H9 (cell line): ENCODE measurements around the gene SYNGAP1. TPM values are rescaled to one million over a fixed set of nuclear protein-coding genes. Genes with fewer than 3 reads are reported as not detected.

Source experiments
- DNase-seq: peaks from one replicate; pipeline ENCODE4 v3.0.0-alpha.2; 2017
- H2AFZ ChIP-seq: one replicate; pipeline ENCODE4 v1.6.1; 2013; ENCODE audit warnings: mild to moderate bottlenecking, low read length, control low read depth, moderate library complexity
- H2AK5ac ChIP-seq: 2 replicates; pipeline ENCODE4 v1.6.1; 2013; ENCODE audit warnings: low read length, control low read depth, mixed read lengths; ENCODE audit not compliant: insufficient read length
- H2BK120ac ChIP-seq: one replicate; pipeline ENCODE4 v1.6.1; 2013; ENCODE audit warnings: low read depth, mild to moderate bottlenecking, low read length, control low read depth, inconsistent platforms; ENCODE audit not compliant: poor library complexity, severe bottlenecking
- H2BK12ac ChIP-seq: 2 replicates; pipeline ENCODE4 v1.6.1; 2013; ENCODE audit warnings: low read length, control low read depth, mixed read lengths, low read depth; ENCODE audit not compliant: insufficient read length
- H2BK15ac ChIP-seq: 2 replicates; pipeline ENCODE4 v1.6.1; 2013; ENCODE audit warnings: low read depth, low read length, control low read depth
- H2BK20ac ChIP-seq: one replicate; pipeline ENCODE4 v1.6.1; 2013; ENCODE audit warnings: low read depth, mild to moderate bottlenecking, low read length, control low read depth, inconsistent platforms; ENCODE audit not compliant: poor library complexity, severe bottlenecking
- H2BK5ac ChIP-seq: 2 replicates; pipeline ENCODE4 v1.6.1; 2013; ENCODE audit warnings: low read length, control low read depth, mixed read lengths; ENCODE audit not compliant: insufficient read length
- H3K14ac ChIP-seq: 2 replicates; pipeline ENCODE4 v1.6.1; 2013; ENCODE audit warnings: low read length, control low read depth; ENCODE audit not compliant: insufficient read depth
- H3K18ac ChIP-seq: 2 replicates; pipeline ENCODE4 v1.6.1; 2013; ENCODE audit warnings: low read depth, mild to moderate bottlenecking, mixed read lengths, low read length, control low read depth; ENCODE audit not compliant: insufficient read length
- H3K23ac ChIP-seq: 2 replicates; pipeline ENCODE4 v1.6.1; 2013; ENCODE audit warnings: low read length, control low read depth, mixed read lengths, low read depth; ENCODE audit not compliant: insufficient read length
- H3K23me2 ChIP-seq: 2 replicates; pipeline ENCODE4 v1.6.1; 2013; ENCODE audit warnings: low read depth, mild to moderate bottlenecking, mixed read lengths, low read length, control low read depth; ENCODE audit not compliant: insufficient read length, poor library complexity, severe bottlenecking
- H3K27ac ChIP-seq: 2 replicates; pipeline ENCODE4 v1.5.1; 2013; ENCODE audit warnings: low read length, control low read depth, mixed read lengths, low read depth; ENCODE audit not compliant: insufficient read length
- H3K27me3 ChIP-seq: 2 replicates; pipeline ENCODE4 v1.6.1; 2013; ENCODE audit warnings: low read length, control low read depth, inconsistent platforms; ENCODE audit not compliant: insufficient read depth
- H3K4ac ChIP-seq: 2 replicates; pipeline ENCODE4 v1.6.1; 2013; ENCODE audit warnings: low read depth, mild to moderate bottlenecking, control low read depth, inconsistent platforms, low read length, moderate library complexity
- H3K4me1 ChIP-seq: 2 replicates; pipeline ENCODE4 v1.6.1; 2013; ENCODE audit warnings: low read length, control low read depth, inconsistent platforms; ENCODE audit not compliant: insufficient read depth
- H3K4me2 ChIP-seq: 2 replicates; pipeline ENCODE4 v1.6.1; 2013; ENCODE audit warnings: low read length, control low read depth, mixed read lengths; ENCODE audit not compliant: insufficient read length, insufficient read depth
- H3K56ac ChIP-seq: 2 replicates; pipeline ENCODE4 v1.6.1; 2013; ENCODE audit warnings: low read depth, mild to moderate bottlenecking, mixed read lengths, low read length, control low read depth; ENCODE audit not compliant: insufficient read length
- H3K79me1 ChIP-seq: 2 replicates; pipeline ENCODE4 v1.6.1; 2013; ENCODE audit warnings: low read depth, mild to moderate bottlenecking, moderate library complexity, low read length, control low read depth, inconsistent platforms; ENCODE audit not compliant: insufficient read depth, poor library complexity, severe bottlenecking
- H3K79me2 ChIP-seq: 2 replicates; pipeline ENCODE4 v1.6.1; 2013; ENCODE audit warnings: low read length, control low read depth, inconsistent platforms; ENCODE audit not compliant: insufficient read depth
- H3K9ac ChIP-seq: 2 replicates; pipeline ENCODE4 v1.6.1; 2013; ENCODE audit warnings: low read length, control low read depth, mixed read lengths; ENCODE audit not compliant: insufficient read length; ENCODE audit errors: extremely low read depth
- H3K9me3 ChIP-seq: one replicate; pipeline ENCODE4 v1.6.1; 2013; ENCODE audit warnings: low read depth, low read length, inconsistent platforms; ENCODE audit not compliant: control insufficient read depth
- H3T11ph ChIP-seq: one replicate; pipeline ENCODE4 v1.6.1; 2013; ENCODE audit warnings: mild to moderate bottlenecking, low read length, control low read depth, inconsistent platforms
- H4K20me1 ChIP-seq: one replicate; pipeline ENCODE4 v1.6.1; 2013; ENCODE audit not compliant: control insufficient read depth, insufficient read length, insufficient read depth
- H4K5ac ChIP-seq: 2 replicates; pipeline ENCODE4 v1.6.1; 2013; ENCODE audit warnings: low read depth, mild to moderate bottlenecking, mixed read lengths, low read length, control low read depth; ENCODE audit not compliant: insufficient read length
- H4K8ac ChIP-seq: replicated peaks from 2 replicates; pipeline ENCODE4 v1.6.1; 2013; ENCODE audit warnings: low read length, control low read depth, mixed read lengths, low read depth; ENCODE audit not compliant: insufficient read length
- H4K91ac ChIP-seq: 2 replicates; pipeline ENCODE4 v1.6.1; 2013; ENCODE audit warnings: low read depth, mild to moderate bottlenecking, moderate library complexity, mixed read lengths, low read length, control low read depth; ENCODE audit not compliant: insufficient read length
- H3K27ac Mint-ChIP-seq, 3 experiments: 2 replicates in 2 of 3; 3 replicates in 1 of 3; pipeline ENCODE4 v1.8.0; 2020 to 2021; ENCODE audit warnings: mixed read lengths in 3 of 3, mild to moderate bottlenecking in 1 of 3, moderate library complexity in 1 of 3
- H3K27me3 Mint-ChIP-seq: 2 replicates; pipeline ENCODE4 v1.8.0; 2021; ENCODE audit warnings: low read depth, mild to moderate bottlenecking, moderate library complexity, mixed read lengths
- H3K36me3 Mint-ChIP-seq, 3 experiments: 2 replicates in 2 of 3; 3 replicates in 1 of 3; pipeline ENCODE4 v1.8.0; 2020 to 2021; ENCODE audit warnings: low read depth in 3 of 3, mixed read lengths in 3 of 3; ENCODE audit not compliant: insufficient read depth in 1 of 3
- H3K4me1 Mint-ChIP-seq, 2 experiments: 2 replicates each; pipeline ENCODE4 v1.8.0; 2020; ENCODE audit warnings: mixed read lengths in 2 of 2
- H3K4me3 Mint-ChIP-seq, 2 experiments: 2 replicates in 1 of 2; 3 replicates in 1 of 2; pipeline ENCODE4 v1.8.0; 2020 to 2021; ENCODE audit warnings: mild to moderate bottlenecking in 2 of 2, mixed read lengths in 2 of 2, moderate library complexity in 1 of 2
- H3K9me3 Mint-ChIP-seq, 2 experiments: 2 replicates in 1 of 2; 3 replicates in 1 of 2; pipeline ENCODE4 v1.8.0; 2020; ENCODE audit warnings: mild to moderate bottlenecking in 2 of 2, mixed read lengths in 2 of 2, moderate library complexity in 1 of 2
- CTCF ChIP-seq: fragments of 200-600 bp; sonication (generic); conservative IDR thresholded peaks from 3 replicates; pipeline ENCODE4 v1.8.0; 2021; ENCODE audit warnings: antibody characterized with exemption, mild to moderate bottlenecking
- WGBS: extraction: QIAGEN DNeasy Blood & Tissue Kit; methylation state at CpG from one replicate; pipeline ENCODE4 v1.1.7; 2013; ENCODE audit warnings: missing lambda C conversion rate, low lambda C conversion rate, mixed read lengths; ENCODE audit not compliant: insufficient read length; ENCODE audit errors: extremely low coverage; 5-methylcytosine and 5-hydroxymethylcytosine counted together
- total RNA-seq: library from RNA; stranded (reverse); gene quantifications from 2 replicates; pipeline ENCODE4 v1.2.1, GENCODE V29; 2021

SYNGAP1 gene
- total RNA-seq, 1 experiment from 2014 or later, result 121 TPM

DNA sequence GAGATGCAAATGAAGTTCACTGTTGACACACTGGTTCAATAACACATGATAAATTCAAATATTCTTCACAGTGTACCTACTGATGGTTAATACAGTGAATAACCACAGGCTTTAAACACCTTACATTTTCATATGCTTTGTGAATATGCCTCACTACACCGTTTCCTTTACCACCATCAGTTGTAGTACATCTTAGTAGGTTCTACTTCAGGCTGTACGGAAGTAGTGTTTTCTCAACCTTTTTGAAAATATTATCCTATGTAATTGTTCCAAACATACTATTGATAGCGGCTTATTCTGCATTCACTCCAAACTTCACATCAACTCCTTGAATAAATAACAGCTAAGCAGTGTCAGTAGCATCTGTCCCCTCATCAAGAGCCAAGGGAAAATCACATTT lies 49.8 kb downstream of the SYNGAP1 start:
- H3K4me3 Mint-ChIP-seq, result no peak overlapping the region
- H3K36me3 Mint-ChIP-seq, result peaks cover 0 to 2% (median 0%) of the 10 kb centered on the region in 3 experiments; a peak in 2 of 7 replicates
- no CpG with 5 or more reads among the region's 3 CpGs for WGBS
- no peak overlapping the region for H3K56ac ChIP-seq
- no peaks in the 10 kb centered on the region for H3K79me1 ChIP-seq
- no peak overlapping the region for H2BK5ac ChIP-seq
- H3K4ac ChIP-seq, result no peak overlapping the region
- H2AK5ac ChIP-seq, result no peak overlapping the region
- H3T11ph ChIP-seq, result no peak overlapping the region
- H3K27ac ChIP-seq, result no peak overlapping the region
- H3K4me1 ChIP-seq, result no peaks in the 10 kb centered on the region
- no peak overlapping the region for H4K91ac ChIP-seq
- no peak overlapping the region for H4K5ac ChIP-seq
- H3K9me3 Mint-ChIP-seq, result peaks cover 7 to 8% of the 10 kb centered on the region in 2 experiments; a peak in 3 of 5 replicates
- no peaks in the 10 kb centered on the region for H3K4me1 Mint-ChIP-seq
- no peak overlapping the region for H4K8ac ChIP-seq
- DNase-seq, result no peak
- no peaks in the 10 kb centered on the region for H3K23me2 ChIP-seq
- H2BK20ac ChIP-seq, result no peak overlapping the region
- no peak overlapping the region for H2AFZ ChIP-seq
- H4K20me1 ChIP-seq, result no peaks in the 10 kb centered on the region
- no peaks in the 10 kb centered on the region for H3K27me3 ChIP-seq
- peaks cover 3% of the 10 kb centered on the region for H3K27me3 Mint-ChIP-seq
- H3K27ac Mint-ChIP-seq, result no peak overlapping the region
- H3K79me2 ChIP-seq, result no peaks in the 10 kb centered on the region
- no peak overlapping the region for H3K4me2 ChIP-seq
- no peak overlapping the region for H2BK12ac ChIP-seq
- no peak overlapping the region for H2BK15ac ChIP-seq
- H3K18ac ChIP-seq, result no peak overlapping the region
- no peak overlapping the region for H3K14ac ChIP-seq
- no peaks in the 10 kb centered on the region for H3K9me3 ChIP-seq
- no peak overlapping the region for H3K23ac ChIP-seq
- TF ChIP-seq CTCF, result no peak
- no peak overlapping the region for H3K9ac ChIP-seq
- no peak overlapping the region for H2BK120ac ChIP-seq
